Spleen (tissue), 11 donors: ENCODE results near the gene FAN1. TPM values are rescaled to one million over a fixed set of nuclear protein-coding genes. Genes with fewer than 3 reads are reported as not detected.

Source experiments
- DNase-seq: peaks from one replicate; pipeline ENCODE4 v3.0.0-alpha.2; 2020
- H3K27ac ChIP-seq, 8 donors: fragments of 200-600 bp; sonication (generic) in 7 of 8; 1 replicate in 4 of 8; 2 replicates in 4 of 8; pipeline versions ENCODE4 v1.5.0 to v1.8.0; 2016 to 2021; ENCODE audit warnings: inconsistent platforms in 4 of 8, mild to moderate bottlenecking in 4 of 8, moderate library complexity in 1 of 8
- H3K27me3 ChIP-seq, 7 donors: fragments of 200-600 bp; sonication (generic) in 6 of 7; replicated peaks in 1 of 7; 1 replicate in 4 of 7; 2 replicates in 3 of 7; pipeline versions ENCODE4 v1.5.0 to v1.8.0; 2016 to 2021; ENCODE audit warnings: inconsistent platforms in 3 of 7, mild to moderate bottlenecking in 1 of 7
- H3K36me3 ChIP-seq, 6 donors: fragments of 200-600 bp; sonication (generic) in 5 of 6; 1 replicate in 4 of 6; 2 replicates in 2 of 6; pipeline versions ENCODE4 v1.5.0 to v1.8.0; 2016 to 2021; ENCODE audit warnings: inconsistent platforms in 2 of 6
- H3K4me1 ChIP-seq, 6 donors: fragments of 200-600 bp; sonication (generic) in 5 of 6; 1 replicate in 3 of 6; 2 replicates in 3 of 6; pipeline versions ENCODE4 v1.5.0 to v1.8.0; 2016 to 2021; ENCODE audit warnings: inconsistent platforms in 3 of 6
- H3K4me3 ChIP-seq, 8 donors: fragments of 200-600 bp; sonication (generic) in 7 of 8; 1 replicate in 4 of 8; 2 replicates in 4 of 8; pipeline versions ENCODE4 v1.5.0 to v1.8.0; 2016 to 2021; ENCODE audit warnings: inconsistent platforms in 4 of 8, mild to moderate bottlenecking in 4 of 8, moderate library complexity in 2 of 8
- H3K9me3 ChIP-seq, 8 donors: fragments of 200-600 bp; sonication (generic) in 7 of 8; 1 replicate in 4 of 8; 2 replicates in 4 of 8; pipeline versions ENCODE4 v1.5.0 to v1.8.0; 2016 to 2021; ENCODE audit warnings: inconsistent platforms in 4 of 8
- POLR2A ChIP-seq, 3 donors: fragments of 450-650 bp; IDR thresholded peaks; one replicate each; pipeline ENCODE4 v1.5.1; 2017; ENCODE audit warnings: antibody characterized with exemption in 3 of 3, mild to moderate bottlenecking in 1 of 3
- POLR2AphosphoS5 ChIP-seq, 3 donors: sonication (generic); formaldehyde crosslinking; IDR thresholded peaks; one replicate each; pipeline ENCODE4 v1.5.1; 2017; ENCODE audit warnings: antibody characterized with exemption in 3 of 3
- WGBS, 5 donors: extraction: QIAGEN DNeasy Blood & Tissue Kit in 3 of 5; methylation state at CpG; one replicate each; pipeline versions ENCODE4 v1.1.5 to v1.1.7; 2013 to 2018; 5-methylcytosine and 5-hydroxymethylcytosine counted together
- intact Hi-C: fragments of 100-400 bp; cut with DNase I; formaldehyde crosslinking; loops from one replicate; pipeline ENCODE4 v1.15.0; 2023; ENCODE audit warnings: low total_unique reads
- polyA plus RNA-seq, 3 donors: library from polyadenylated mRNA; stranded (reverse); fragments of 200-250 nt; gene quantifications; one replicate each; pipeline ENCODE4 v1.2.1, GENCODE V29; 2013
- total RNA-seq, 7 donors: library from RNA; depleted of rRNA in 3 of 7; stranded (reverse); fragments of >200 nt in 3 of 7; fragmentation: NEBNext Ultra II Directional in 4 of 7; extraction: Animal tissue kit (Norgen Biotek cat#: 25700) in 4 of 7; gene quantifications; one replicate each; pipeline versions ENCODE4 v1.1.0 to v1.2.1, GENCODE V29; 2016 to 2021
- TF ChIP-seq, protein P1 (sequence below), 11 experiments: fragments of 200-600 bp in 7 of 11; fragments of 450-650 bp in 4 of 11; sonication (generic) in 4 of 11; IDR thresholded peaks in 8 of 11; conservative IDR thresholded peaks in 3 of 11; 1 replicate in 7 of 11; 2 replicates in 4 of 11; pipeline versions ENCODE4 v1.4.0 to v1.8.0; 2016 to 2021; ENCODE audit warnings: antibody characterized with exemption in 11 of 11, inconsistent platforms in 4 of 11, mild to moderate bottlenecking in 1 of 11
- donor health status: healthy with polysubstance abuse.
- donor health status: DM: no; HTN: no; CAD: no; lungs with moderate emphysema.
- donor health status: DM: no; HTN: no; CAD: no.
- donor health status: Bipolar disorder and iron deficiency.
- donor health status: healthy.
- donor health status: DM: no; HTN: no; CAD: no.
- donor health status: DM: yes; HTN: yes; CAD: no.

FAN1 gene
- total and polyA plus RNA-seq, 10 donors, result 6.5 to 22.1 (median 12.6) TPM

DNA sequence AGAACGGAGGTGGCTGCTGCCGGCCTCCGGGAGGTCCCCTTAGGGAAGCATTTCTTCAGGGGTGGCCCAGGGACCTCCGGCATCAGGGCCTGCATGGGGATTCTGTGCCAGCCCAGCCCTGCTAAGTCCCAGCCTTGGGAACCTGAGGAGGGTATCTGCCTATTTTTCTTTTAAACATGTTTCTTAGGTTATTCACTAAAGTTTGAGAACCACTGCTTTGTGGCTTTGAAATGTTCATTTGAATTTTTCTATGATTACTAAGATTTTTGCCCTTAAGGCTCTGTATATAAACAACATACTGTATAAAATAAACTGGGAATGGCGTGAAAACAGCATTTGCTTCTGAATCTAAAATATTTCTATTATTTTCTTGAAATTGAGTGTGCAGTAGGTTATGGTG is 24.4 kb downstream of the FAN1 start:
- Histone ChIP-seq H3K27me3 (no peaks in the 10 kb centered on the region), H3K4me3 (no peak overlapping the region), H3K9me3 (no peaks in the 10 kb centered on the region), H3K4me1 (no peaks in the 10 kb centered on the region), H3K36me3 (peaks cover 0 to 87% (median 65%) of the 10 kb centered on the region in 6 donors), H3K27ac (no peak overlapping the region)
- no peak for DNase-seq
- TF ChIP-seq POLR2AphosphoS5 (IDR thresholded peaks at IDR 0.05), result no peak
- intact Hi-C loops, result no loop called here
- WGBS, 5 donors, result 89 to 100% (median 91%) methylated on average over 3 to 5 of the region's 5 CpGs

DNA sequence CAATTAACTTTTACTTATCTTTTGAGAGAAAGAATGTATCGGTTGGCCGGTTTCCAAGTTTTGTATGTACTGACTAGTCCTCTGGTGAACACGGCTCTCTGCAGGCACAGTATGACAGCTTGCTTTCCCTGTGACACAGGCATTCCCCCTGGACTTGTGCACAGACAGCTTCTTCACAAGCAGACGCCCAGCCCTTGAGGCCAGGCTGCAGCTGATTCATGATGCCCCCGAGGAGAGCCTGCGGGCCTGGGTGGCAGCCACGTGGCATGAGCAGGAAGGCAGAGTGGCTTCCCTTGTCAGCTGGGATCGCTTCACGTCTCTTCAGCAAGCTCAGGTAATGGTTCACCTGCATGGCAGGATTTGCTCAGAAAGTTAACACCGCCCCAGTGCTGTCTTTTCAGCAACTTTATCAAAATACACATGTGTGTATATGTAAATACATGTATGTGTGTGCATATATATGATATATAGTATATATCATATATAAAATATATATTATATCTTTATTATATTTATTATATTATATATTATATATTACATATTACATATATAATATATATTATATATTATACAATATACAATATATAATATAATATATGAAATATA is 25.5 kb downstream of the FAN1 start:
- H3K36me3 ChIP-seq, result peaks cover 0 to 83% (median 54%) of the 10 kb centered on the region in 6 donors
- WGBS, 5 donors, result 86 to 96% (median 91%) methylated on average over 7 to 10 of the region's 10 CpGs
- no peak for DNase-seq
- no peak for TF ChIP-seq POLR2A (IDR thresholded peaks at IDR 0.05)
- peak in 2 of 3 donors; percentile 20 to 35 for TF ChIP-seq POLR2AphosphoS5 (IDR thresholded peaks at IDR 0.05)
- TF ChIP-seq, protein P1, sequence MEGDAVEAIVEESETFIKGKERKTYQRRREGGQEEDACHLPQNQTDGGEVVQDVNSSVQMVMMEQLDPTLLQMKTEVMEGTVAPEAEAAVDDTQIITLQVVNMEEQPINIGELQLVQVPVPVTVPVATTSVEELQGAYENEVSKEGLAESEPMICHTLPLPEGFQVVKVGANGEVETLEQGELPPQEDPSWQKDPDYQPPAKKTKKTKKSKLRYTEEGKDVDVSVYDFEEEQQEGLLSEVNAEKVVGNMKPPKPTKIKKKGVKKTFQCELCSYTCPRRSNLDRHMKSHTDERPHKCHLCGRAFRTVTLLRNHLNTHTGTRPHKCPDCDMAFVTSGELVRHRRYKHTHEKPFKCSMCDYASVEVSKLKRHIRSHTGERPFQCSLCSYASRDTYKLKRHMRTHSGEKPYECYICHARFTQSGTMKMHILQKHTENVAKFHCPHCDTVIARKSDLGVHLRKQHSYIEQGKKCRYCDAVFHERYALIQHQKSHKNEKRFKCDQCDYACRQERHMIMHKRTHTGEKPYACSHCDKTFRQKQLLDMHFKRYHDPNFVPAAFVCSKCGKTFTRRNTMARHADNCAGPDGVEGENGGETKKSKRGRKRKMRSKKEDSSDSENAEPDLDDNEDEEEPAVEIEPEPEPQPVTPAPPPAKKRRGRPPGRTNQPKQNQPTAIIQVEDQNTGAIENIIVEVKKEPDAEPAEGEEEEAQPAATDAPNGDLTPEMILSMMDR (IDR thresholded peaks at IDR 0.05 in 8 of 11, conservative IDR thresholded peaks at IDR 0.05 in 3 of 11), result no peak
- no peak overlapping the region for H3K4me3 ChIP-seq
- no peaks in the 10 kb centered on the region for H3K9me3 ChIP-seq
- no peak overlapping the region for H3K27ac ChIP-seq
- intact Hi-C loops, result no loop called here
- H3K27me3 ChIP-seq, result no peaks in the 10 kb centered on the region
- no peaks in the 10 kb centered on the region for H3K4me1 ChIP-seq

DNA sequence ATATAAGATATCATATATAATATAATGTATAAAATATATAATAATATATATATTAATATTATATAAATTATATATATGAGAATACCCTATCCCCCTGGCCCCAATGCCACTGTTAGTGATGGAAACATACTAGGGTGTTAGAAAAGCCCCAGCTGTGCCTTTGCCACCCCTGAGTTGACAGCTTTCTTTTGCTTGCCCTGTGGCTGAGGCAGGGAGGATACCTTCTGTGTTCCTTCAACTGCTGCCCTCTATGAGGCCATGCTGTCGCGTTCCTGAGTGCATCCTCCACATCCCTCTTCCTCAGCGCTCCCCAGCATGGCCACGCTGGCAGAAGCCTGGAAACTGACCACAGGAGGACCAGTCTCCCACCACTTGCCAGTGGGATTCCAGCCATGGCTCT is 26.3 kb downstream of the FAN1 start:
- H3K4me3 ChIP-seq, result no peak overlapping the region
- H3K36me3 ChIP-seq, result peaks cover 0 to 83% (median 46%) of the 10 kb centered on the region in 6 donors
- DNase-seq, result no peak
- no peaks in the 10 kb centered on the region for H3K9me3 ChIP-seq
- no peak overlapping the region for H3K27ac ChIP-seq
- intact Hi-C loops, result no loop called here
- TF ChIP-seq, protein P1 (IDR thresholded peaks at IDR 0.05 in 8 of 11, conservative IDR thresholded peaks at IDR 0.05 in 3 of 11), result no peak
- TF ChIP-seq POLR2AphosphoS5 (IDR thresholded peaks at IDR 0.05) (peak in 2 of 3 donors; percentile 23 to 47), POLR2A (IDR thresholded peaks at IDR 0.05) (no peak)
- no peaks in the 10 kb centered on the region for H3K27me3 ChIP-seq
- 94 to 100% (median 97%) methylated on average over 4 of the region's 4 CpGs for WGBS, 5 donors
- H3K4me1 ChIP-seq, result no peaks in the 10 kb centered on the region

DNA sequence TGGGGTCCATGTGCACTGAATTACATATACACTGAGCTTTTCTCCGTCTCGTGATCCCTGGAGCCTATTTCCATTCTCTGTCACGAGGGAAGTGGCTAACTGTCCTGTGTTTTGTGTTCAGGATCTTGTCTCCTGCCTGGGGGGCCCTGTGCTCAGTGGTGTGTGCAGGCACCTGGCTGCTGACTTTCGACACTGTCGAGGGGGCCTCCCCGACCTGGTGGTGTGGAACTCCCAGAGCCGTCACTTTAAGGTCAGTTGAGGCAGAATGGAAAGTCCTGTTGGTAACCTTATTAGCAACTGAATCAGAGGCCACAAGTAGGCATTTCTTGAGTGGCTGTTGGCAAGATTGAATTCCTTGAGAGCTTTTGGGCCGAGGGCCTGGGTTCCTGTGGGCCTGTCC is 26.7 kb downstream of the FAN1 start:
- intact Hi-C loops, result no loop called here
- Histone ChIP-seq H3K4me1 (no peaks in the 10 kb centered on the region), H3K27me3 (no peaks in the 10 kb centered on the region), H3K36me3 (peaks cover 0 to 83% (median 44%) of the 10 kb centered on the region in 6 donors), H3K4me3 (no peak overlapping the region), H3K27ac (no peak overlapping the region), H3K9me3 (no peaks in the 10 kb centered on the region)
- 81 to 96% (median 90%) methylated on average over 6 to 8 of the region's 8 CpGs for WGBS, 5 donors
- no peak for TF ChIP-seq POLR2A (IDR thresholded peaks at IDR 0.05)
- peak in 1 of 3 donors; percentile 21 for TF ChIP-seq POLR2AphosphoS5 (IDR thresholded peaks at IDR 0.05)
- no peak for DNase-seq

DNA sequence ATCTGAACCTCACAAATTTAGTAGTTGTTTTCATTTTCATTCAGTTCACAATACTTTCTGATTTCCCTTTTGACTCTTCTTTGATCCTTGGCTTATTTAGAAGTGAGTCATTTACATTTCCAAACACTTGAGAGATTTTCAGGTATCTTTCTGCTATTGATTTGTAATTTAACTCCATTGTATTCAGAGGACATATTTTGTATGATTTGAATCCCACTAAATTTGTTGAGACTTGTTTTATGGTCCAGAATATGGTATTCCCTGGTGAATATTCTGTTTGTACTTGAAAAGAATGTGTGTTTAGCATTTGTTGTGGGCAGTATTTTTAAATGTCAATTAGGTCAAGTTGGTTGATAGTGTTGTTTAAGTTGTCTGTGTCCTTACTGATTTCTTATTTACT is 29.6 kb downstream of the FAN1 start:
- Histone ChIP-seq H3K9me3 (no peaks in the 10 kb centered on the region), H3K27me3 (no peaks in the 10 kb centered on the region), H3K4me3 (no peak overlapping the region), H3K36me3 (peaks cover 0 to 83% (median 38%) of the 10 kb centered on the region in 6 donors), H3K4me1 (no peaks in the 10 kb centered on the region), H3K27ac (no peak overlapping the region)
- intact Hi-C loops, result no loop called here
- TF ChIP-seq POLR2AphosphoS5 (IDR thresholded peaks at IDR 0.05) (no peak), POLR2A (IDR thresholded peaks at IDR 0.05) (no peak)
- TF ChIP-seq, protein P1 (IDR thresholded peaks at IDR 0.05 in 8 of 11, conservative IDR thresholded peaks at IDR 0.05 in 3 of 11), result no peak
- no peak for DNase-seq
